ENCODE data around the gene CORO2B. TPM values are rescaled to one million over a fixed set of nuclear protein-coding genes. Genes with fewer than 3 reads are reported as not detected.

Gene CORO2B
- total and polyA plus RNA-seq, 8 donors = 0.56 to 7.7 (median 1.7) TPM

- H3K9me3 ChIP-seq = no peaks in the 10 kb centered on the region
- FAIRE-seq (no peak), ATAC-seq (no peak), DNase-seq (no peak)
- no peak overlapping the region for H3K27ac ChIP-seq
- H3K27me3 ChIP-seq = no peaks in the 10 kb centered on the region
- no peaks in the 10 kb centered on the region for H3K36me3 ChIP-seq
- no peak for TF ChIP-seq CTCF (IDR thresholded peaks at IDR 0.05)
- intact Hi-C loops (cut with DNase I) = no loop called here
- no peak overlapping the region for H3K4me3 ChIP-seq
- 47 to 58% methylated on average over 2 of the region's 2 CpGs for WGBS, 2 donors
- no peaks in the 10 kb centered on the region for H3K4me1 ChIP-seq
Observed at GRCh38 chr15:68773036-68773435, 194.2 kb downstream of the CORO2B start.

GRCh38 chr15:68774120-68774519 is 195.3 kb downstream of the CORO2B start:
- no peaks in the 10 kb centered on the region for H3K27me3 ChIP-seq
- FAIRE-seq (no peak), ATAC-seq (no peak), DNase-seq (no peak)
- no peak overlapping the region for H3K4me3 ChIP-seq
- H3K9me3 ChIP-seq = no peaks in the 10 kb centered on the region
- H3K36me3 ChIP-seq = peaks cover 0 to 3% (median 0%) of the 10 kb centered on the region in 3 donors
- 87 to 92% methylated on average over 4 of the region's 4 CpGs for WGBS, 2 donors
- H3K27ac ChIP-seq = no peak overlapping the region
- no peak for TF ChIP-seq CTCF (IDR thresholded peaks at IDR 0.05)
- no peaks in the 10 kb centered on the region for H3K4me1 ChIP-seq
- intact Hi-C loops (cut with DNase I) = no loop called here

- Histone ChIP-seq H3K4me1 (no peaks in the 10 kb centered on the region), H3K27me3 (no peaks in the 10 kb centered on the region), H3K36me3 (peaks cover 0 to 9% (median 5%) of the 10 kb centered on the region in 3 donors), H3K9me3 (no peaks in the 10 kb centered on the region), H3K4me3 (no peak overlapping the region), H3K27ac (no peak overlapping the region)
- WGBS, 2 donors = 91 to 96% methylated on average over 3 of the region's 3 CpGs
- intact Hi-C loops (cut with DNase I) = no loop called here
- DNase-seq (no peak), FAIRE-seq (no peak), ATAC-seq (peak in 1 of 4 donors; percentile 9)
- no peak for TF ChIP-seq CTCF (IDR thresholded peaks at IDR 0.05)
Observed at GRCh38 chr15:68774521-68775235, 195.9 kb downstream of the CORO2B start.

GRCh38 chr15:68775236-68775577 is 196.4 kb downstream of the CORO2B start:
- H3K9me3 ChIP-seq = no peaks in the 10 kb centered on the region
- no peaks in the 10 kb centered on the region for H3K27me3 ChIP-seq
- intact Hi-C loops (cut with DNase I) = no loop called here
- no peak overlapping the region for H3K4me3 ChIP-seq
- TF ChIP-seq CTCF (IDR thresholded peaks at IDR 0.05) = no peak
- no peaks in the 10 kb centered on the region for H3K4me1 ChIP-seq
- WGBS, 2 donors = 91 to 95% methylated on average over 3 of the region's 3 CpGs
- FAIRE-seq (no peak), ATAC-seq (no peak), DNase-seq (no peak)
- peaks cover 0 to 10% (median 9%) of the 10 kb centered on the region in 3 donors for H3K36me3 ChIP-seq
- no peak overlapping the region for H3K27ac ChIP-seq

Data from pancreas (tissue), 10 donors.